Esophagus squamous epithelium (tissue), 5 donors: Measurements from ENCODE around the gene HJV. TPM values are rescaled to one million over a fixed set of nuclear protein-coding genes. Genes with fewer than 3 reads are reported as not detected.
"Not testable (repeated sequence)": the region's sequence is repeated elsewhere in the genome, so short reads cannot be mapped to it uniquely, and the experiment has no call there.

ENCODE experiments used
- DNase-seq: peaks from one replicate; lab custom pipeline; 2025; lab: John Stamatoyannopoulos, UW
- H3K27ac ChIP-seq, 4 donors: fragments of 200-600 bp; sonication (generic); one replicate each; pipeline ENCODE4 v1.5.1; 2016 to 2019; ENCODE audit warnings: mild to moderate bottlenecking in 1 of 4
- H3K27me3 ChIP-seq, 4 donors: fragments of 200-600 bp; sonication (generic); 1 replicate in 3 of 4; 2 replicates in 1 of 4; pipeline versions ENCODE4 v1.5.1 to v1.6.0; 2017 to 2021; ENCODE audit warnings: antibody characterized with exemption in 1 of 4
- H3K36me3 ChIP-seq, 3 donors: fragments of 200-600 bp; sonication (generic); one replicate each; pipeline ENCODE4 v1.5.1; 2016 to 2019
- H3K4me1 ChIP-seq, 3 donors: fragments of 200-600 bp; sonication (generic); one replicate each; pipeline ENCODE4 v1.5.1; 2017 to 2019
- H3K4me3 ChIP-seq, 4 donors: fragments of 200-600 bp; sonication (generic); 1 replicate in 3 of 4; 2 replicates in 1 of 4; pipeline ENCODE4 v1.5.1; 2016 to 2019; ENCODE audit warnings: mild to moderate bottlenecking in 2 of 4, moderate library complexity in 1 of 4
- H3K9me3 ChIP-seq, 3 donors: fragments of 200-600 bp; sonication (generic); one replicate each; pipeline ENCODE4 v1.5.1; 2016 to 2019
- CTCF ChIP-seq, 6 experiments: fragments of 450-650 bp in 4 of 6; fragments of 200-600 bp in 2 of 6; sonication (generic) in 2 of 6; IDR thresholded peaks; one replicate each; pipeline ENCODE4 v1.5.1; 2016 to 2019; ENCODE audit warnings: antibody characterized with exemption in 6 of 6, mild to moderate bottlenecking in 4 of 6, moderate library complexity in 4 of 6
- POLR2A ChIP-seq, 4 donors: fragments of 450-650 bp; IDR thresholded peaks; one replicate each; pipeline ENCODE4 v1.6.1; 2017; ENCODE audit warnings: antibody characterized with exemption in 4 of 4, mild to moderate bottlenecking in 4 of 4, moderate library complexity in 3 of 4
- WGBS, 2 donors: methylation state at CpG; one replicate each; pipeline ENCODE4 v1.1.5; 2018; 5-methylcytosine and 5-hydroxymethylcytosine counted together
- intact Hi-C: fragments of 100-400 bp; cut with DNase I; formaldehyde crosslinking; loops from one replicate; pipeline ENCODE4 v1.15.0; 2022
- total RNA-seq, 4 donors: library from RNA; depleted of rRNA; stranded (reverse); fragments of >200 nt; gene quantifications; one replicate each; pipeline ENCODE4 v1.1.0, GENCODE V29; 2016
- donor health status: DM: yes; HTN: yes; CAD: no.

Gene HJV
- total RNA-seq, 4 donors from 2014 or later = not detected

GRCh38 chr1:146036241-146036964, 14.9 kb upstream of the HJV start:
- H3K36me3 ChIP-seq = no peaks in the 10 kb centered on the region
- H3K27me3 ChIP-seq = no peaks in the 10 kb centered on the region
- TF ChIP-seq CTCF (IDR thresholded peaks at IDR 0.05) = no peak
- no peak for TF ChIP-seq POLR2A (IDR thresholded peaks at IDR 0.05)
- intact Hi-C loops = no loop called here
- peak overlapping the region; percentile 81 to 94 (median 92) for H3K27ac ChIP-seq
- peaks cover 0 to 46% (median 5%) of the 10 kb centered on the region in 3 donors for H3K4me1 ChIP-seq
- H3K4me3 ChIP-seq = peak overlapping the region; percentile 56 to 78 (median 71)
- no peaks in the 10 kb centered on the region for H3K9me3 ChIP-seq
- no peak for DNase-seq
- WGBS, 2 donors = 4 to 5% methylated on average over 10 of the region's 10 CpGs

GRCh38 chr1:146035048-146035423, 13.5 kb upstream of the HJV start:
- intact Hi-C loops = no loop called here
- H3K4me1 ChIP-seq = peaks cover 0 to 42% (median 5%) of the 10 kb centered on the region in 3 donors
- WGBS, 2 donors = 37 to 46% methylated on average over 6 of the region's 6 CpGs
- DNase-seq = no peak
- H3K27ac ChIP-seq = peak overlapping the region in 2 of 4 donors; percentile 94
- no peaks in the 10 kb centered on the region for H3K9me3 ChIP-seq
- peak overlapping the region in 3 of 4 donors; percentile 37 to 72 (median 70) for H3K4me3 ChIP-seq
- H3K36me3 ChIP-seq = no peaks in the 10 kb centered on the region
- no peaks in the 10 kb centered on the region for H3K27me3 ChIP-seq
- TF ChIP-seq POLR2A (IDR thresholded peaks at IDR 0.05) = no peak

- Histone ChIP-seq H3K27me3 (peaks cover 0 to 4% (median 0%) of the 10 kb centered on the region in 4 donors), H3K9me3 (no peaks in the 10 kb centered on the region), H3K4me3 (no peak overlapping the region), H3K36me3 (no peaks in the 10 kb centered on the region), H3K4me1 (peaks cover 0 to 23% (median 2%) of the 10 kb centered on the region in 3 donors), H3K27ac (no peak overlapping the region)
- TF ChIP-seq POLR2A (IDR thresholded peaks at IDR 0.05) = no peak
- TF ChIP-seq CTCF (IDR thresholded peaks at IDR 0.05) = peak; percentile 34 to 54 (median 42)
- DNase-seq = no peak
- WGBS, 2 donors = 34 to 38% methylated on average over 6 of the region's 6 CpGs
- intact Hi-C loops = no loop called here
Measured at GRCh38 chr1:146032631-146033219, 11.2 kb upstream of the HJV start.

GRCh38 chr1:146031476-146031875, 9.9 kb upstream of the HJV start:
- Histone ChIP-seq H3K4me1 (peaks cover 0 to 19% (median 2%) of the 10 kb centered on the region in 3 donors), H3K36me3 (no peaks in the 10 kb centered on the region), H3K4me3 (no peak overlapping the region), H3K9me3 (no peaks in the 10 kb centered on the region), H3K27me3 (peaks cover 0 to 4% (median 0%) of the 10 kb centered on the region in 4 donors), H3K27ac (no peak overlapping the region)
- intact Hi-C loops = no loop called here
- DNase-seq = no peak
- no peak for TF ChIP-seq CTCF (IDR thresholded peaks at IDR 0.05)
- TF ChIP-seq POLR2A (IDR thresholded peaks at IDR 0.05) = no peak

GRCh38 chr1:146029117-146029516, 7.6 kb upstream of the HJV start:
- no peak for DNase-seq

GRCh38 chr1:146026650-146027049, 5.1 kb upstream of the HJV start:
- H3K4me3 ChIP-seq, intact Hi-C loops: not testable (repeated sequence)
- WGBS, 2 donors = 70% methylated on average over 1 of the region's 1 CpG; no CpG with 5 or more reads in 1 of the 2 donors

More at GRCh38 chr1:146029117-146029516, 7.6 kb upstream of the HJV start:
- no peak for TF ChIP-seq POLR2A (IDR thresholded peaks at IDR 0.05)
- no peak for TF ChIP-seq CTCF (IDR thresholded peaks at IDR 0.05)
- intact Hi-C loops = no loop called here
- Histone ChIP-seq H3K4me3 (no peak overlapping the region), H3K27me3 (peaks cover 0 to 4% (median 0%) of the 10 kb centered on the region in 4 donors), H3K4me1 (no peaks in the 10 kb centered on the region), H3K27ac (no peak overlapping the region), H3K36me3 (no peaks in the 10 kb centered on the region), H3K9me3 (no peaks in the 10 kb centered on the region)

GRCh38 chr1:146025787-146026495, 4.4 kb upstream of the HJV start:
- 75 to 78% methylated on average over 2 of the region's 2 CpGs for WGBS, 2 donors
- H3K4me3 ChIP-seq, H3K27ac ChIP-seq, H3K4me1 ChIP-seq, H3K9me3 ChIP-seq, H3K36me3 ChIP-seq, intact Hi-C loops, DNase-seq: not testable (repeated sequence)
- peaks cover 0 to 29% (median 0%) of the 10 kb centered on the region in 4 donors for H3K27me3 ChIP-seq

More at GRCh38 chr1:146026650-146027049, 5.1 kb upstream of the HJV start:
- not testable (repeated sequence) for H3K4me1 ChIP-seq, DNase-seq, H3K36me3 ChIP-seq, H3K9me3 ChIP-seq, H3K27ac ChIP-seq
- peaks cover 0 to 22% (median 0%) of the 10 kb centered on the region in 4 donors for H3K27me3 ChIP-seq
